RWPE1 (cell line): ENCODE data around the gene HAPLN3.

Experiments
- CTCF ChIA-PET: fragments of 350-600 bp; sonication (Branson Sonifier 250); formaldehyde crosslinking; extraction: SDS; loops from one replicate; lab custom pipeline; 2021; lab: Yijun Ruan, JAX
- POLR2A ChIA-PET: fragments of 400-600 bp; formaldehyde crosslinking; extraction: SDS; loops from one replicate; lab custom pipeline; 2020; ENCODE audit warnings: antibody characterized with exemption; ENCODE audit not compliant: low non-redundant PET; lab: Yijun Ruan, JAX
- DNase-seq: peaks from one replicate; pipeline ENCODE4 v3.0.0; 2012; ENCODE audit warnings: low spot score
- H3K27ac ChIP-seq: fragments of 450-650 bp; 2 replicates; pipeline ENCODE4 v1.5.1; 2017
- CTCF ChIP-seq: fragments of 450-650 bp; conservative IDR thresholded peaks from 2 replicates; pipeline ENCODE4 v1.5.1; 2017; ENCODE audit warnings: low read depth, mild to moderate bottlenecking

The HAPLN3 gene

DNA sequence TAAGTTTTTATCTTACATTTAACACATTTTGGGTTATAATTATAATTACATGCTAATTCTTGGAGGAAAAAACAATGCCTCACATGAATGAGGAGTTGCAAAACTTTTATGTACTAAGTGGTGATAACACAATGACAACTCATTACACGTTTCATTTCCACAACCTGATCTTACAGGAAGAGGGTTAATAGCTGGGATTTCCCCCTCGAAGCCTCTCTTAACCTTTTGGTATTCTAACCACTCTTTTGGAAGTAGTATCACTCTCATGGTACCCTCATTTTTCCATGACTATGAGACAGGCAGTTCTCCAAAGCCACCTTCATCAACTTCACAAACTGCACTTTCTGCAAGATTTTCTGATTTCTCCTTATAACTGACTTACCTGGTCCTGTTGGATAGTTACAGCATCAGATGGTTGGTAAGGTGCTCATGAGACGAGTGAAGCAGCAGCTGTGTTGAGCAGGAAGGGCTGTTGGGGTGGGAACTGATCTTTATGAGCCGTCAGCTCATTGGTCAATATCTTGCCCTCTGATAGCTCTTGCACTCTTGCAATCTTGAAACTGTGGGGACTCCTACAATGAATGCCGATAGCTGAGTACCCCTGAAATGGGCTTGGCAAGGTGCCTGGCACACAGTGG, 50.5 kb downstream of the HAPLN3 start:
- POLR2A ChIA-PET: no interaction called here
- no peak for TF ChIP-seq CTCF
- DNase-seq: no peak
- H3K27ac ChIP-seq: no peak overlapping the region
- CTCF ChIA-PET: interaction anchor here (0.6 kb wide), 1 partner anchor 213 kb away, joined by 3 read pairs; no protein-coding TSS in a partner anchor

DNA sequence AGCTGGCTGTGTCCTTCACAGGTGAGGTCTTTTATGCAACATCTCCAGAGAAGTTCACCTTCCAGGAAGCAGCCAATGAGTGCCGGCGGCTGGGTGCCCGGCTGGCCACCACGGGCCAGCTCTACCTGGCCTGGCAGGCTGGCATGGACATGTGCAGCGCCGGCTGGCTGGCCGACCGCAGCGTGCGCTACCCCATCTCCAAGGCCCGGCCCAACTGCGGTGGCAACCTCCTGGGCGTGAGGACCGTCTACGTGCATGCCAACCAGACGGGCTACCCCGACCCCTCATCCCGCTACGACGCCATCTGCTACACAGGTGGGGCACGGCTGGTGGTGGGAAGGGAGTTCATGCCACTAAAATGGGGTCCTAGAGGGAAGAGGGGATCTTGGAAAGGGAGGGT, 52.0 kb downstream of the HAPLN3 start:
- POLR2A ChIA-PET: no interaction called here
- DNase-seq: no peak
- TF ChIP-seq CTCF: no peak
- no peak overlapping the region for H3K27ac ChIP-seq
- CTCF ChIA-PET: no interaction called here

DNA sequence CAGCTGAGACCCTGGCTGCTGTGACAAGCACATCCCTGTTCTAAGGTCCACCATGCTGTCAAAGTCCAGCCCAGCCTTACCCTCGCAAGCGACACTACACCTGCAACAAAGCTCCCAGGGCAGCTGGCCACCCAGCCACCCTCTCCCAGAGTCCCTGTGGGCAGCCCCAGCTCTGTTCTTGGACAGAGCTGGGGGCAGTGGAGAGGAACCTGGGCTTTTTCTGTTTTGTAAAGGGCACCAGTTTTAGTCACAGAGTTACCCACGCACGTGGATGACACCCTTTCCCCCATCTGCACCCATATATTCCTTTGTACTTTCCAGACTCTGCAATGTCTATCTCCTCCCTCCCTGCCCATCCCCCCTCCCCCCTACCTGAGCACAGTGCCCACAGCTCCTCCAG, 53.2 kb downstream of the HAPLN3 start:
- DNase-seq: no peak
- ChIA-PET POLR2A (no interaction called here), CTCF (no interaction called here)
- H3K27ac ChIP-seq: no peak overlapping the region
- no peak for TF ChIP-seq CTCF

GRCh38 chr15:88841236-88841635, 54.1 kb downstream of the HAPLN3 start:
- TF ChIP-seq CTCF: no peak
- ChIA-PET CTCF (no interaction called here), POLR2A (no interaction called here)
- no peak for DNase-seq
- H3K27ac ChIP-seq: no peak overlapping the region

GRCh38 chr15:88839961-88840360, 55.4 kb downstream of the HAPLN3 start:
- CTCF ChIA-PET: interaction anchor here (0.6 kb wide), 1 partner anchor 27 kb away, joined by 7 read pairs; no protein-coding TSS in a partner anchor

DNA sequence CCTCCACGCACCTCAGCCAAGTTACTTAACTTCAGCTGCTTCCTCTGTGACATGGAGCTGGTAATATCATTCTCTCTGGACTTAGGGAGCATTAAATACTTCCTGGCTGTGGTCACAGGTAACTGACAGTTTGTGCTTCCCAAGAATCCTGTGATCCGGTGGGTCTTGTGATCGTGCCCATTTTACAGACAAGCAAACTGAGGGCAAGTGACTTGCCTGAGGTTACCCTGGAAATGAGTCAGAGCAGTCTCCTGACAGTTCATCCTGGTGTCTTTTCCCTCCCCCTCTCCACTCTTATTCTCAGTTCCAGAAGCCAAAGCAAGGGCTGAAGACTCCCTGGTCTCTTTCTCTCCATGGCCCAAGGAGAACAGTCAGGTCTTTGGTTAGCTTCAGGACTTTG, 56.2 kb downstream of the HAPLN3 start:
- ChIA-PET POLR2A (no interaction called here), CTCF (no interaction called here)
- no peak for DNase-seq
- no peak overlapping the region for H3K27ac ChIP-seq
- TF ChIP-seq CTCF: no peak

More at GRCh38 chr15:88839961-88840360, 55.4 kb downstream of the HAPLN3 start:
- no peak for TF ChIP-seq CTCF
- no peak overlapping the region for H3K27ac ChIP-seq
- POLR2A ChIA-PET: no interaction called here
- DNase-seq: no peak
